Stimulated activated CD8-positive, alpha-beta memory T cell treated with anti-CD3 and anti-CD28 coated beads, Interleukin-4, amount 100 ng/mL, for 4 hours (primary cell): ENCODE data around the gene LGR4.
"Not testable (repeated sequence)": the region's sequence is repeated elsewhere in the genome, so short reads cannot be mapped to it uniquely, and the experiment has no call there.

ENCODE experiments used
- DNase-seq, 2 donors: peaks; one replicate each; pipeline ENCODE4 v3.0.0-alpha.2; 2020; ENCODE audit warnings: low read depth in 2 of 2, low spot score in 1 of 2

LGR4 gene

GRCh38 chr11:27460158-27460978, 12.2 kb downstream of the LGR4 start:
- DNase-seq: no peak

GRCh38 chr11:27459191-27459590, 13.4 kb downstream of the LGR4 start:
- no peak for DNase-seq

- no peak for DNase-seq
Observed at GRCh38 chr11:27458182-27458581, 14.4 kb downstream of the LGR4 start.

- no peak for DNase-seq
Observed at GRCh38 chr11:27456795-27457329, 15.7 kb downstream of the LGR4 start.

GRCh38 chr11:27456140-27456794, 16.3 kb downstream of the LGR4 start:
- DNase-seq: no peak

- no peak for DNase-seq
Observed at GRCh38 chr11:27455667-27456066, 16.9 kb downstream of the LGR4 start.

GRCh38 chr11:27453701-27454100, 18.9 kb downstream of the LGR4 start:
- no peak for DNase-seq

- DNase-seq: no peak
Observed at GRCh38 chr11:27452147-27452546, 20.4 kb downstream of the LGR4 start.

- no peak for DNase-seq
Observed at GRCh38 chr11:27451244-27451965, 21.2 kb downstream of the LGR4 start.

GRCh38 chr11:27448184-27448540, 24.4 kb downstream of the LGR4 start:
- not testable (repeated sequence) for DNase-seq

GRCh38 chr11:27447288-27448183, 25.1 kb downstream of the LGR4 start:
- no peak for DNase-seq

GRCh38 chr11:27445625-27446024, 27.0 kb downstream of the LGR4 start:
- DNase-seq: no peak

- no peak for DNase-seq
Observed at GRCh38 chr11:27444801-27445215, 27.8 kb downstream of the LGR4 start.

- no peak for DNase-seq
Observed at GRCh38 chr11:27443746-27444507, 28.7 kb downstream of the LGR4 start.

- no peak for DNase-seq
Observed at GRCh38 chr11:27443227-27443626, 29.4 kb downstream of the LGR4 start.

- DNase-seq: no peak
Observed at GRCh38 chr11:27440090-27440489, 32.5 kb downstream of the LGR4 start.

GRCh38 chr11:27438595-27438981, 34.0 kb downstream of the LGR4 start:
- DNase-seq: no peak

GRCh38 chr11:27437829-27438594, 34.6 kb downstream of the LGR4 start:
- DNase-seq: no peak

GRCh38 chr11:27436916-27437315, 35.7 kb downstream of the LGR4 start:
- DNase-seq: no peak
